SK-N-SH (cell line): Measurements from ENCODE around the gene DOCK8. TPM values are rescaled to one million over a fixed set of nuclear protein-coding genes. Genes with fewer than 3 reads are reported as not detected.

Source experiments
- CTCF ChIA-PET: fragments of 300-600, 350-600 bp; formaldehyde crosslinking; extraction: SDS; loops from one replicate; lab custom pipeline; 2021; lab: Yijun Ruan, JAX
- POLR2A ChIA-PET: fragments of 350-600 bp; sonication (Branson Sonifier 250); formaldehyde crosslinking; extraction: SDS; loops from one replicate; lab custom pipeline; 2020; ENCODE audit warnings: antibody characterized with exemption, inconsistent platforms; lab: Yijun Ruan, JAX
- DNase-seq: peaks from one replicate; pipeline ENCODE4 v3.0.0; 2012
- H2AFZ ChIP-seq: fragments of 200-600 bp; sonication (generic); 2 replicates; pipeline ENCODE4 v1.8.1; 2016; ENCODE audit warnings: antibody characterized with exemption, mild to moderate bottlenecking, low read depth
- H3F3A ChIP-seq: fragments of 200-600 bp; sonication (generic); replicated peaks from 2 replicates; pipeline ENCODE3; 2016; ENCODE audit warnings: antibody characterized with exemption, mild to moderate bottlenecking; ENCODE audit not compliant: insufficient read depth
- H3K27ac ChIP-seq, 2 experiments: fragments of 200-500 bp in 1 of 2; fragments of 200-600 bp in 1 of 2; sonication (Bioruptor generic) in 1 of 2; sonication (generic), shearing (Covaris generic) in 1 of 2; 2 replicates each; pipeline versions ENCODE4 v1.5.1 to v1.6.1; 2014 to 2016; ENCODE audit warnings: low read depth in 2 of 2, inconsistent platforms in 1 of 2, low read length in 1 of 2, mild to moderate bottlenecking in 1 of 2, mixed read lengths in 1 of 2
- H3K27me3 ChIP-seq: fragments of 200-600 bp; sonication (generic), shearing (Covaris generic); 2 replicates; pipeline ENCODE4 v1.6.1; 2016; ENCODE audit warnings: mixed run types; ENCODE audit not compliant: insufficient read depth
- H3K36me3 ChIP-seq, 2 experiments: fragments of 200-500 bp in 1 of 2; fragments of 200-600 bp in 1 of 2; sonication (Bioruptor generic) in 1 of 2; sonication (generic) in 1 of 2; replicated peaks in 1 of 2; 2 replicates each; pipeline versions ENCODE3 to v1.5.1; 2014 to 2016; ENCODE audit warnings: low read length in 1 of 2, mild to moderate bottlenecking in 1 of 2; ENCODE audit not compliant: insufficient read depth in 2 of 2, control insufficient read depth in 1 of 2
- H3K4me1 ChIP-seq, 2 experiments: fragments of 200-500 bp in 1 of 2; fragments of 200-600 bp in 1 of 2; sonication (Bioruptor generic) in 1 of 2; sonication (generic), shearing (Covaris generic) in 1 of 2; 2 replicates each; pipeline versions ENCODE4 v1.5.1 to v1.6.1; 2014 to 2016; ENCODE audit warnings: low read depth in 1 of 2, low read length in 1 of 2, mixed run types in 1 of 2; ENCODE audit not compliant: insufficient read depth in 2 of 2, control insufficient read depth in 1 of 2
- H3K4me2 ChIP-seq: fragments of 200-600 bp; sonication (generic), shearing (Covaris generic); 2 replicates; pipeline ENCODE4 v1.6.1; 2017; ENCODE audit warnings: mixed run types
- H3K4me3 ChIP-seq, 2 experiments: fragments of 200-500 bp in 1 of 2; fragments of 200-600 bp in 1 of 2; sonication (Bioruptor generic) in 1 of 2; sonication (generic), shearing (Covaris generic) in 1 of 2; 2 replicates each; pipeline versions ENCODE4 v1.5.1 to v1.8.1; 2014 to 2016; ENCODE audit warnings: low read depth in 2 of 2, inconsistent platforms in 1 of 2, low read length in 1 of 2, mild to moderate bottlenecking in 1 of 2, mixed read lengths in 1 of 2, moderate library complexity in 1 of 2
- H3K79me2 ChIP-seq: fragments of 200-600 bp; sonication (generic); 2 replicates; pipeline ENCODE4 v1.8.1; 2017; ENCODE audit warnings: mild to moderate bottlenecking; ENCODE audit not compliant: insufficient read depth
- H3K9ac ChIP-seq: fragments of 200-600 bp; sonication (generic); 2 replicates; pipeline ENCODE4 v1.6.1; 2017; ENCODE audit warnings: mixed run types
- H3K9me2 ChIP-seq: fragments of 200-600 bp; sonication (generic); 2 replicates; pipeline ENCODE4 v1.6.1; 2017; ENCODE audit warnings: mixed run types
- H3K9me3 ChIP-seq: fragments of 200-600 bp; sonication (generic); 2 replicates; pipeline ENCODE4 v1.6.1; 2017; ENCODE audit warnings: mixed run types, mild to moderate bottlenecking, moderate library complexity
- H4K20me1 ChIP-seq: fragments of 200-600 bp; sonication (generic); 2 replicates; pipeline ENCODE4 v1.6.1; 2017; ENCODE audit warnings: mild to moderate bottlenecking, mixed run types; ENCODE audit not compliant: insufficient read depth
- CHD2 ChIP-seq: fragments of 150-350 bp; IDR thresholded peaks from 2 replicates; pipeline ENCODE4 v1.6.1; 2018; ENCODE audit warnings: low read length; ENCODE audit not compliant: partially characterized antibody
- CTCF ChIP-seq: fragments of 200-600 bp; sonication (generic); IDR thresholded peaks from 2 replicates; pipeline ENCODE4 v1.6.1; 2017; ENCODE audit warnings: antibody characterized with exemption, mild to moderate bottlenecking, moderate library complexity
- ELF1 ChIP-seq: IDR thresholded peaks from 2 replicates; pipeline ENCODE4 v1.4.0; 2012
- EZH2phosphoT487 ChIP-seq: fragments of 200-600 bp; sonication (generic); IDR thresholded peaks from 2 replicates; pipeline ENCODE4 v1.6.1; 2017; ENCODE audit warnings: low read depth, mixed run types, mild to moderate bottlenecking, antibody characterized with exemption, moderate library complexity, borderline replicate concordance
- FOSL2 ChIP-seq: IDR thresholded peaks from 2 replicates; pipeline ENCODE4 v1.4.0; 2012; ENCODE audit warnings: low read depth, mild to moderate bottlenecking, moderate library complexity, borderline replicate concordance
- FOXM1 ChIP-seq: IDR thresholded peaks from 2 replicates; pipeline ENCODE4 v1.4.0; 2012; ENCODE audit warnings: low read depth, mild to moderate bottlenecking
- GABPA ChIP-seq: IDR thresholded peaks from 2 replicates; pipeline ENCODE4 v1.4.0; 2012; ENCODE audit warnings: low read depth, mild to moderate bottlenecking
- GATA2 ChIP-seq: sonication (generic); formaldehyde crosslinking; IDR thresholded peaks from 2 replicates; pipeline ENCODE4 v1.5.0; 2020; ENCODE audit warnings: mild to moderate bottlenecking, missing genetic modification reagents
- IRF3 ChIP-seq: fragments of 150-350 bp; IDR thresholded peaks from 2 replicates; pipeline ENCODE4 v1.6.1; 2016; ENCODE audit warnings: mild to moderate bottlenecking, low read depth, low read length
- JUND ChIP-seq: IDR thresholded peaks from 2 replicates; pipeline ENCODE4 v1.4.0; 2012
- MEF2A ChIP-seq: IDR thresholded peaks from 2 replicates; pipeline ENCODE4 v1.4.0; 2012; ENCODE audit warnings: low read depth, borderline replicate concordance
- NRF1 ChIP-seq: IDR thresholded peaks from 2 replicates; pipeline ENCODE4 v1.6.1; 2012; ENCODE audit warnings: low read depth, mild to moderate bottlenecking, low read length
- PBX3 ChIP-seq: IDR thresholded peaks from 2 replicates; pipeline ENCODE4; 2012
- POLR2AphosphoS5 ChIP-seq: IDR thresholded peaks from 2 replicates; pipeline ENCODE4 v1.6.1; 2012; ENCODE audit warnings: low read depth, low read length
- REST ChIP-seq: IDR thresholded peaks from 2 replicates; pipeline ENCODE4 v1.6.1; 2012; ENCODE audit warnings: mild to moderate bottlenecking, low read depth, low read length, moderate library complexity
- RXRA ChIP-seq: IDR thresholded peaks from 2 replicates; pipeline ENCODE4 v1.4.0; 2012; ENCODE audit warnings: low read depth, mild to moderate bottlenecking, borderline replicate concordance
- SMC3 ChIP-seq: IDR thresholded peaks from 2 replicates; pipeline ENCODE4 v1.6.1; 2012; ENCODE audit warnings: low read depth, low read length, improper control_type of control experiment
- TEAD4 ChIP-seq: IDR thresholded peaks from 2 replicates; pipeline ENCODE4 v1.4.0; 2012; ENCODE audit warnings: mild to moderate bottlenecking, borderline replicate concordance; ENCODE audit not compliant: insufficient read depth
- ZBTB33 ChIP-seq: IDR thresholded peaks from 2 replicates; pipeline ENCODE4 v1.4.0; 2012; ENCODE audit warnings: low read depth, borderline replicate concordance
- WGBS: methylation state at CpG from one replicate; pipeline ENCODE4 v1.1.6; 2017; ENCODE audit warnings: low lambda C conversion rate; 5-methylcytosine and 5-hydroxymethylcytosine counted together
- polyA plus RNA-seq, 3 experiments: library from polyadenylated mRNA; depleted of rRNA; stranded (reverse); fragments of >200 nt; gene quantifications; 2 replicates each; pipeline ENCODE4 v1.2.3, GENCODE V29; 2012

DOCK8 gene
- polyA plus RNA-seq, 1 of the 3 experiments (the other 2 are of a cell fraction): not detected

- no peak for TF ChIP-seq ZBTB33
- TF ChIP-seq FOXM1: no peak
- no peak for TF ChIP-seq NRF1
- no peak for TF ChIP-seq POLR2AphosphoS5
- TF ChIP-seq FOSL2: no peak
- TF ChIP-seq CTCF: no peak
- TF ChIP-seq TEAD4: no peak
- TF ChIP-seq RXRA: no peak
- no peak for TF ChIP-seq MEF2A
- no peak for TF ChIP-seq EZH2phosphoT487
Observed at GRCh38 chr9:463455-464171, 248.9 kb downstream of the DOCK8 start (continued).

GRCh38 chr9:466747-467146 lies 252.1 kb downstream of the DOCK8 start:
- H3K9me3 ChIP-seq: no peaks in the 10 kb centered on the region
- H3K9me2 ChIP-seq: no peaks in the 10 kb centered on the region
- H3K79me2 ChIP-seq: no peaks in the 10 kb centered on the region
- H3K27ac ChIP-seq: no peak overlapping the region
- no peak for DNase-seq
- CTCF ChIA-PET: no interaction called here
- WGBS: 3% methylated on average over 1 of the region's 1 CpG
- no peaks in the 10 kb centered on the region for H3K36me3 ChIP-seq
- H3K4me1 ChIP-seq: peaks cover 0 to 9% of the 10 kb centered on the region in 2 experiments; a peak in 1 of 4 replicates
- H3F3A ChIP-seq: no peaks in the 10 kb centered on the region
- POLR2A ChIA-PET: no interaction called here
- peaks cover 16% of the 10 kb centered on the region; the same call in 1 of the 2 replicates for H3K27me3 ChIP-seq
- H2AFZ ChIP-seq: no peak overlapping the region
- no peaks in the 10 kb centered on the region for H4K20me1 ChIP-seq
- H3K4me3 ChIP-seq: no peak overlapping the region
- no peak overlapping the region for H3K9ac ChIP-seq
- H3K4me2 ChIP-seq: no peak overlapping the region
- no peak for TF ChIP-seq IRF3
- no peak for TF ChIP-seq JUND
- no peak for TF ChIP-seq ELF1
- TF ChIP-seq PBX3: no peak
- no peak for TF ChIP-seq GABPA
- TF ChIP-seq SMC3: no peak
- no peak for TF ChIP-seq MEF2A
- TF ChIP-seq GATA2 (CRISPR knock-in tag): no peak
- TF ChIP-seq CHD2: no peak
- TF ChIP-seq POLR2AphosphoS5: no peak
- no peak for TF ChIP-seq REST
- no peak for TF ChIP-seq ZBTB33
